HG03521 (cell line): ENCODE data around the gene CCDC88C.
A peak's percentile ranks its signal among the peaks of the same experiment; 100 is the strongest.
"Not testable (repeated sequence)": the region's sequence is repeated elsewhere in the genome, so short reads cannot be mapped to it uniquely, and the experiment has no call there.

ENCODE experiments used
- ATAC-seq: cut with Tn5 transposase; IDR thresholded peaks from one replicate; pipeline ENCODE4 v1.9.1; 2021; ENCODE audit warnings: mild to moderate bottlenecking, moderate library complexity; ENCODE audit not compliant: unreplicated experiment

The CCDC88C gene

GRCh38 chr14:91253795-91254323, 163.8 kb downstream of the CCDC88C start:
- ATAC-seq, result no peak

- ATAC-seq, result no peak
Measured at GRCh38 chr14:91252871-91253794, 164.5 kb downstream of the CCDC88C start.

GRCh38 chr14:91250912-91251311, 166.7 kb downstream of the CCDC88C start:
- no peak for ATAC-seq

- peak; percentile 84 for ATAC-seq
Measured at GRCh38 chr14:91249841-91250616, 167.6 kb downstream of the CCDC88C start.

GRCh38 chr14:91246051-91246852, 171.4 kb downstream of the CCDC88C start:
- no peak for ATAC-seq

- ATAC-seq, result not testable (repeated sequence)
Measured at GRCh38 chr14:91245616-91246015, 172.0 kb downstream of the CCDC88C start.

- ATAC-seq, result no peak
Measured at GRCh38 chr14:91245029-91245428, 172.6 kb downstream of the CCDC88C start.

GRCh38 chr14:91244501-91244901, 173.1 kb downstream of the CCDC88C start, which contains the start of gene GPR68:
GPR68 (minus strand) TSS chr14:91244704; CDS start chr14:91235050, 9,654 bp downstream.
- ATAC-seq, result no peak

- no peak for ATAC-seq
Measured at GRCh38 chr14:91243074-91243471, 174.5 kb downstream of the CCDC88C start.

GRCh38 chr14:91242635-91243034, 175.0 kb downstream of the CCDC88C start:
- ATAC-seq, result no peak

- ATAC-seq, result peak; percentile 49
Measured at GRCh38 chr14:91241863-91242262, 175.8 kb downstream of the CCDC88C start.

- ATAC-seq, result no peak
Measured at GRCh38 chr14:91238661-91239060, 179.0 kb downstream of the CCDC88C start.

GRCh38 chr14:91238085-91238484, 179.5 kb downstream of the CCDC88C start:
- ATAC-seq, result no peak

GRCh38 chr14:91237219-91237618, 180.4 kb downstream of the CCDC88C start:
- no peak for ATAC-seq

- ATAC-seq, result no peak
Measured at GRCh38 chr14:91235841-91236240, 181.8 kb downstream of the CCDC88C start.

GRCh38 chr14:91234791-91235114, 182.9 kb downstream of the CCDC88C start:
- no peak for ATAC-seq

- no peak for ATAC-seq
Measured at GRCh38 chr14:91233936-91234790, 183.5 kb downstream of the CCDC88C start.

- no peak for ATAC-seq
Measured at GRCh38 chr14:91232603-91233002, 185.0 kb downstream of the CCDC88C start.

- ATAC-seq, result no peak
Measured at GRCh38 chr14:91232052-91232451, 185.6 kb downstream of the CCDC88C start.

GRCh38 chr14:91231446-91231845, 186.2 kb downstream of the CCDC88C start:
- no peak for ATAC-seq
